ENCODE results near the gene KLHL12.

DNA sequence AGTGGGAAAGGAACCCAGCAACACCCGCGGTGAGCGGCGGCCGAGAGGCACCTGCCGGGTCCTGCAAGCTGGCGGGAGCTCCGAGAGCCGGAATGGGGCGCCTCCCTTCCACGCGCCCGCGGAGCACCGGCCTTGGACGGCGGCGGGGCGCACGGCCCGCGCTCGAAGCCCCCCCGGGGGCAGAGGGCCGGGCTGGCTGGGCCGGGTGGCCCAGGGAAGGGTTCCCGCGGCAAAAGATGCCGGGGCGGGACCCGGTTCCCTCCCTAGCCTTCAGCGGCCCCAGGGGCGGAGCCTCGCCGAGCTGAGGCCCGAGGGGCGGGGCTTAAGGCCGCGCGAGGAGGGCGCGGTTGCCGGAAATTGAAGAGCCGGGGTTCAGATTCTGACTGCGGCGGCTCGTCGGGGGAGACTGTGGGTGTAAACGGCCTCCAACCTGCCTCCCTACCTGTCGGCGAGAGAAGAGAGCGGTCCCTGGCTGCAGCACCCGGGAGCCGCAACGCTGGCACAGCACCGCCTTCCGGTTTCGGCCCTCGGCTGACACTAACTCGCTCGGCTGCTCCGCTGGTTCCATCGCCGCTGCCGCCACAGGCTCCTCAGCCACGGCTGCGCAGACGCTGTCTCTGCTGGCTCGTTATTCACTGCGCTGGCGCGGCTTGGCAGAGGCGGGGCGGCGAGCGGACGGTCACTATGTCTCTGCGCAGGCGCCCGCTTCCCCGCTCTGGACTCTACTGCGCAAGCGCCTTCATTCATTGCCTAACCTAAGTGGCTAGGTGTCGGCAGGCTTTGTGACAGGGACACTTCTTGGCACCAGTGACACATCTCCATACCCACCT lies 38.3 kb downstream of the KLHL12 start, which contains the start of gene RABIF:
- TF ChIP-seq, protein P1, sequence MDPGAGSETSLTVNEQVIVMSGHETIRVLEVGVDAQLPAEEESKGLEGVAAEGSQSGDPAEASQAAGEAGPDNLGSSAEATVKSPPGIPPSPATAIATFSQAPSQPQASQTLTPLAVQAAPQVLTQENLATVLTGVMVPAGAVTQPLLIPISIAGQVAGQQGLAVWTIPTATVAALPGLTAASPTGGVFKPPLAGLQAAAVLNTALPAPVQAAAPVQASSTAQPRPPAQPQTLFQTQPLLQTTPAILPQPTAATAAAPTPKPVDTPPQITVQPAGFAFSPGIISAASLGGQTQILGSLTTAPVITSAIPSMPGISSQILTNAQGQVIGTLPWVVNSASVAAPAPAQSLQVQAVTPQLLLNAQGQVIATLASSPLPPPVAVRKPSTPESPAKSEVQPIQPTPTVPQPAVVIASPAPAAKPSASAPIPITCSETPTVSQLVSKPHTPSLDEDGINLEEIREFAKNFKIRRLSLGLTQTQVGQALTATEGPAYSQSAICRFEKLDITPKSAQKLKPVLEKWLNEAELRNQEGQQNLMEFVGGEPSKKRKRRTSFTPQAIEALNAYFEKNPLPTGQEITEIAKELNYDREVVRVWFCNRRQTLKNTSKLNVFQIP (CRISPR knock-in tag; IDR thresholded peaks at IDR 0.05; ENCODE audit: borderline replicate concordance, low read depth) = no peak
- TF ChIP-seq RARB (CRISPR knock-in tag; IDR thresholded peaks at IDR 0.05) = no peak
- no peak for TF ChIP-seq GLIS3 (CRISPR knock-in tag; IDR thresholded peaks at IDR 0.05)
- TF ChIP-seq, protein P2, sequence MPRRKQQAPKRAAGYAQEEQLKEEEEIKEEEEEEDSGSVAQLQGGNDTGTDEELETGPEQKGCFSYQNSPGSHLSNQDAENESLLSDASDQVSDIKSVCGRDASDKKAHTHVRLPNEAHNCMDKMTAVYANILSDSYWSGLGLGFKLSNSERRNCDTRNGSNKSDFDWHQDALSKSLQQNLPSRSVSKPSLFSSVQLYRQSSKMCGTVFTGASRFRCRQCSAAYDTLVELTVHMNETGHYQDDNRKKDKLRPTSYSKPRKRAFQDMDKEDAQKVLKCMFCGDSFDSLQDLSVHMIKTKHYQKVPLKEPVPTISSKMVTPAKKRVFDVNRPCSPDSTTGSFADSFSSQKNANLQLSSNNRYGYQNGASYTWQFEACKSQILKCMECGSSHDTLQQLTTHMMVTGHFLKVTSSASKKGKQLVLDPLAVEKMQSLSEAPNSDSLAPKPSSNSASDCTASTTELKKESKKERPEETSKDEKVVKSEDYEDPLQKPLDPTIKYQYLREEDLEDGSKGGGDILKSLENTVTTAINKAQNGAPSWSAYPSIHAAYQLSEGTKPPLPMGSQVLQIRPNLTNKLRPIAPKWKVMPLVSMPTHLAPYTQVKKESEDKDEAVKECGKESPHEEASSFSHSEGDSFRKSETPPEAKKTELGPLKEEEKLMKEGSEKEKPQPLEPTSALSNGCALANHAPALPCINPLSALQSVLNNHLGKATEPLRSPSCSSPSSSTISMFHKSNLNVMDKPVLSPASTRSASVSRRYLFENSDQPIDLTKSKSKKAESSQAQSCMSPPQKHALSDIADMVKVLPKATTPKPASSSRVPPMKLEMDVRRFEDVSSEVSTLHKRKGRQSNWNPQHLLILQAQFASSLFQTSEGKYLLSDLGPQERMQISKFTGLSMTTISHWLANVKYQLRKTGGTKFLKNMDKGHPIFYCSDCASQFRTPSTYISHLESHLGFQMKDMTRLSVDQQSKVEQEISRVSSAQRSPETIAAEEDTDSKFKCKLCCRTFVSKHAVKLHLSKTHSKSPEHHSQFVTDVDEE (CRISPR knock-in tag; IDR thresholded peaks at IDR 0.05) = no peak
- TF ChIP-seq ZFP30 (CRISPR knock-in tag; IDR thresholded peaks at IDR 0.05) = no peak
- TF ChIP-seq OSR1 (CRISPR knock-in tag; IDR thresholded peaks at IDR 0.05) = no peak

All from SK-N-SH treated with all-trans-retinoic acid at 6 μM for 48 hours (cell line).